ENCODE results near the gene POP7. TPM values are rescaled to one million over a fixed set of nuclear protein-coding genes. Genes with fewer than 3 reads are reported as not detected.

The POP7 gene
- total RNA-seq, 1 experiment from 2014 or later: 52.3 TPM

DNA sequence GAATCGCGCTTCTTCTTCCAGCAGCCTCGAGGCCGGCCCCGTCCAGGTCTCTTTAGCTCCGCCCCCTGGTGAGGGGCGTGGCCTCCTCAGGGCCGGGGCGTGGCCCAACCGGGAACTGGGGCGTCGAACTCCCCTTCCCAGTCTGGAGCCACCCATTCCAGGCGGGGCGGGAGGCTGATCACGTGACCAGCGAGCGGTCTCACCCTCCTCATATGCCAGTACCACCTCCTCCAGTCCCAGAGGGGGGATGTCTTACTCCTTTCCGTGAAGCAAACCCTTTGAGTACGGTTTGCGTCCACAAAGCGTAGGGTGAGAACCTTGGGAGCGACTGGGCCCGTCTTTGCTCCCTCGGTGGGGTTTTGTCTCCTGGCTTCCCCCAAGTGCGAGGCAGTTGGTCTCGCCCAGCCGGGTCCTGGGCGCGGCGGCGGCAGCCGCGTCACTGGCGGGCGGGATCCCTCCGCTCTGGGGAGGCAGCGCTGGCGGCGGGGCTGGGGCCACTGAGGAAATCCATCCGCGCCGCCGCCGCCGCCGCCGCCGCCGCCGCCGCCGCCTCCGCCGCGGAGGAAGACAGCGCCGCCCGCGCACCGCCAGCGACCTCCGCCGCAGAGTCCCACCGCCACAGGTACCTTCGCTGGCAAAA lies 32.5 kb upstream of the POP7 start, which contains the start of gene GNB2:
Gene GNB2 (plus strand): TSS at position 439 of the 640 bp plus-strand sequence. CDS start 2,526 bp downstream, outside the sequence.
- ATAC-seq (peak; percentile 89), DNase-seq (ENCODE audit: low read depth, low spot score) (peak; percentile 98)
- ChIA-PET CTCF (no interaction called here), POLR2A (no interaction called here)
- Histone ChIP-seq H3K4me3 (ENCODE audit: low read depth in 2 of 2, low read length in 2 of 2) (peak within 1 kb of the TSS; percentile 66 to 93), H3K27ac (ENCODE audit: low read length) (peak within 1 kb of the TSS; percentile 86), H3K9me3 (ENCODE audit: control insufficient read depth, insufficient read depth, low read depth, low read length) (no peaks in the 10 kb centered on the region), H3K27me3 (ENCODE audit: control insufficient read depth, insufficient read depth, low read length) (no peaks in the 10 kb centered on the region), H3K36me3 (ENCODE audit: control insufficient read depth, insufficient read depth, low read length) (peaks cover 3% of the 10 kb centered on the region), H3K4me1 (ENCODE audit: control insufficient read depth, insufficient read depth, low read length) (peaks cover 17% of the 10 kb centered on the region)
- intact Hi-C loops (cut with micrococcal nuclease; ENCODE audit: unreplicated experiment): no loop called here
- in situ Hi-C loops (cut with HindIII; ENCODE audit: low pct_unique_long_range_greater_than_20kb, low sequenced_read_pairs): no loop called here
- TF ChIP-seq SIN3A (IDR thresholded peaks at IDR 0.05; ENCODE audit: borderline replicate concordance, insufficient read depth, low read depth, low read length) (peak; percentile 85; the same call in 1 of the 2 replicates), POLR2AphosphoS5 (IDR thresholded peaks at IDR 0.05; ENCODE audit: low read depth, low read length) (peak; percentile 80), TCF7L2 (IDR thresholded peaks at IDR 0.05; ENCODE audit: low read depth, low read length) (peak; percentile 41; the same call in 1 of the 2 replicates)
- TF ChIP-seq, protein P1, sequence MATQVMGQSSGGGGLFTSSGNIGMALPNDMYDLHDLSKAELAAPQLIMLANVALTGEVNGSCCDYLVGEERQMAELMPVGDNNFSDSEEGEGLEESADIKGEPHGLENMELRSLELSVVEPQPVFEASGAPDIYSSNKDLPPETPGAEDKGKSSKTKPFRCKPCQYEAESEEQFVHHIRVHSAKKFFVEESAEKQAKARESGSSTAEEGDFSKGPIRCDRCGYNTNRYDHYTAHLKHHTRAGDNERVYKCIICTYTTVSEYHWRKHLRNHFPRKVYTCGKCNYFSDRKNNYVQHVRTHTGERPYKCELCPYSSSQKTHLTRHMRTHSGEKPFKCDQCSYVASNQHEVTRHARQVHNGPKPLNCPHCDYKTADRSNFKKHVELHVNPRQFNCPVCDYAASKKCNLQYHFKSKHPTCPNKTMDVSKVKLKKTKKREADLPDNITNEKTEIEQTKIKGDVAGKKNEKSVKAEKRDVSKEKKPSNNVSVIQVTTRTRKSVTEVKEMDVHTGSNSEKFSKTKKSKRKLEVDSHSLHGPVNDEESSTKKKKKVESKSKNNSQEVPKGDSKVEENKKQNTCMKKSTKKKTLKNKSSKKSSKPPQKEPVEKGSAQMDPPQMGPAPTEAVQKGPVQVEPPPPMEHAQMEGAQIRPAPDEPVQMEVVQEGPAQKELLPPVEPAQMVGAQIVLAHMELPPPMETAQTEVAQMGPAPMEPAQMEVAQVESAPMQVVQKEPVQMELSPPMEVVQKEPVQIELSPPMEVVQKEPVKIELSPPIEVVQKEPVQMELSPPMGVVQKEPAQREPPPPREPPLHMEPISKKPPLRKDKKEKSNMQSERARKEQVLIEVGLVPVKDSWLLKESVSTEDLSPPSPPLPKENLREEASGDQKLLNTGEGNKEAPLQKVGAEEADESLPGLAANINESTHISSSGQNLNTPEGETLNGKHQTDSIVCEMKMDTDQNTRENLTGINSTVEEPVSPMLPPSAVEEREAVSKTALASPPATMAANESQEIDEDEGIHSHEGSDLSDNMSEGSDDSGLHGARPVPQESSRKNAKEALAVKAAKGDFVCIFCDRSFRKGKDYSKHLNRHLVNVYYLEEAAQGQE (IDR thresholded peaks at IDR 0.05; ENCODE audit: insufficient read depth in 1 of 2, low read depth in 2 of 2, low read length in 1 of 2): 0 out of 4 replicates have a peak, but pooled peaks of 1 of the 2 experiments have one; percentile 16
- TF ChIP-seq, protein P2, sequence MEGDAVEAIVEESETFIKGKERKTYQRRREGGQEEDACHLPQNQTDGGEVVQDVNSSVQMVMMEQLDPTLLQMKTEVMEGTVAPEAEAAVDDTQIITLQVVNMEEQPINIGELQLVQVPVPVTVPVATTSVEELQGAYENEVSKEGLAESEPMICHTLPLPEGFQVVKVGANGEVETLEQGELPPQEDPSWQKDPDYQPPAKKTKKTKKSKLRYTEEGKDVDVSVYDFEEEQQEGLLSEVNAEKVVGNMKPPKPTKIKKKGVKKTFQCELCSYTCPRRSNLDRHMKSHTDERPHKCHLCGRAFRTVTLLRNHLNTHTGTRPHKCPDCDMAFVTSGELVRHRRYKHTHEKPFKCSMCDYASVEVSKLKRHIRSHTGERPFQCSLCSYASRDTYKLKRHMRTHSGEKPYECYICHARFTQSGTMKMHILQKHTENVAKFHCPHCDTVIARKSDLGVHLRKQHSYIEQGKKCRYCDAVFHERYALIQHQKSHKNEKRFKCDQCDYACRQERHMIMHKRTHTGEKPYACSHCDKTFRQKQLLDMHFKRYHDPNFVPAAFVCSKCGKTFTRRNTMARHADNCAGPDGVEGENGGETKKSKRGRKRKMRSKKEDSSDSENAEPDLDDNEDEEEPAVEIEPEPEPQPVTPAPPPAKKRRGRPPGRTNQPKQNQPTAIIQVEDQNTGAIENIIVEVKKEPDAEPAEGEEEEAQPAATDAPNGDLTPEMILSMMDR (IDR thresholded peaks at IDR 0.05): no peak
- BruUV-seq (replicated peaks): no TSS peak

DNA sequence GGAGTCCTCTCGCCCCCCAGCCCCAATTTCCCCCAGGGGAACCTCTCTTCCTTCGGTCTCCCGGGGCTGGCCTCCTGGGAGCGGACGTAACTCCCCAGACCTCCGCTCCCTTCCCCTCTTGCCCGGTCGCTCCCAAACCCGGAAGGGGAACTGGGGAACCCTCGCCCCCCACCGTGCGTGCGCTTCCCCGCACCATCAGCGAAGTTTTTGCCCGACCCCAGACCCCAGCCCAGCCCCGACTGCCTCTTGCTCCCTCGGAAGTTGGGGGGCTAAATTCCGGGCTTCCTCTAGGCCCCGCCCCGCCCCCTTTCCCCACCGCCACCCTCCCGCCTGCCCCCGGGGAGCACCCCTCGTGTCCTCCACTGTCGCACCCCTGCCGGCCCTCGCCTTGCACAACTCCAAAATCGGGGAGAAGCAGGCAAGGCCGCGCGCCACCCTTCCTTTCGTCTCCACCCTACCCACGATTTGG lies 31.9 kb upstream of the POP7 start:
- Histone ChIP-seq H3K4me1 (ENCODE audit: control insufficient read depth, insufficient read depth, low read length) (peaks cover 22% of the 10 kb centered on the region), H3K36me3 (ENCODE audit: control insufficient read depth, insufficient read depth, low read length) (peaks cover 3% of the 10 kb centered on the region), H3K27ac (ENCODE audit: low read length) (peak overlapping the region; percentile 85), H3K9me3 (ENCODE audit: control insufficient read depth, insufficient read depth, low read depth, low read length) (no peaks in the 10 kb centered on the region), H3K4me3 (ENCODE audit: low read depth in 2 of 2, low read length in 2 of 2) (peak overlapping the region; percentile 66 to 93), H3K27me3 (ENCODE audit: control insufficient read depth, insufficient read depth, low read length) (no peaks in the 10 kb centered on the region)
- ATAC-seq (peak; percentile 28), DNase-seq (ENCODE audit: low read depth, low spot score) (no peak)
- intact Hi-C loops (cut with micrococcal nuclease; ENCODE audit: unreplicated experiment): no loop called here
- ChIA-PET CTCF (no interaction called here), POLR2A (no interaction called here)
- BruUV-seq (replicated peaks): no TSS peak
- in situ Hi-C loops (cut with HindIII; ENCODE audit: low pct_unique_long_range_greater_than_20kb, low sequenced_read_pairs): no loop called here
- peak; percentile 38; the same call in 1 of the 2 replicates for TF ChIP-seq SIN3A (IDR thresholded peaks at IDR 0.05; ENCODE audit: borderline replicate concordance, insufficient read depth, low read depth, low read length)
- no peak; the same call in 1 of the 2 replicates for TF ChIP-seq POLR2AphosphoS5 (IDR thresholded peaks at IDR 0.05; ENCODE audit: low read depth, low read length)
